H1 (cell line): ENCODE results near the gene MGMT. TPM values are rescaled to one million over a fixed set of nuclear protein-coding genes. Genes with fewer than 3 reads are reported as not detected.

ENCODE experiments used
- BACH1 ChIP-seq: IDR thresholded peaks from 2 replicates; pipeline ENCODE4 v1.6.1; 2012; ENCODE audit warnings: low read length, improper control_type of control experiment
- FOSL1 ChIP-seq: IDR thresholded peaks from 2 replicates; pipeline ENCODE4 v1.6.1; 2011; ENCODE audit warnings: mild to moderate bottlenecking, low read depth, low read length, moderate library complexity; ENCODE audit not compliant: insufficient read depth
- KDM1A ChIP-seq: fragments of 200-600, 300-600 bp; sonication (generic); IDR thresholded peaks from 2 replicates; pipeline ENCODE4 v1.7.1; 2016; ENCODE audit warnings: mild to moderate bottlenecking, low read length, borderline replicate concordance
- TCF12 ChIP-seq: IDR thresholded peaks from 2 replicates; pipeline ENCODE4 v1.6.1; 2011; ENCODE audit warnings: low read depth, mild to moderate bottlenecking, low read length
- polyA plus RNA-seq, 7 experiments: library from polyadenylated mRNA; depleted of rRNA in 3 of 7; stranded (reverse) in 5 of 7; unstranded in 2 of 7; fragments of >200 nt in 5 of 7; fragments of 200-250 nt in 2 of 7; gene quantifications; 1 replicate in 5 of 7; 2 replicates in 1 of 7; 4 replicates in 1 of 7; pipeline versions ENCODE4 v1.2.1 to v1.2.3, GENCODE V29; 2011 to 2013; ENCODE audit warnings: missing spikeins in 2 of 7, mixed read lengths in 2 of 7
- total RNA-seq: library from RNA; stranded (reverse); fragmentation: NEBNext Ultra II Directional; extraction: Animal tissue kit (Norgen Biotek cat#: 25700); gene quantifications from 2 replicates; pipeline ENCODE4 v1.2.1, GENCODE V29; 2021

The MGMT gene
- total and polyA plus RNA-seq, 2 of the 8 experiments (the other 6 are each of a cell fraction or from before 2014, with no cell fraction given), result 9.9 to 10.7 TPM

DNA sequence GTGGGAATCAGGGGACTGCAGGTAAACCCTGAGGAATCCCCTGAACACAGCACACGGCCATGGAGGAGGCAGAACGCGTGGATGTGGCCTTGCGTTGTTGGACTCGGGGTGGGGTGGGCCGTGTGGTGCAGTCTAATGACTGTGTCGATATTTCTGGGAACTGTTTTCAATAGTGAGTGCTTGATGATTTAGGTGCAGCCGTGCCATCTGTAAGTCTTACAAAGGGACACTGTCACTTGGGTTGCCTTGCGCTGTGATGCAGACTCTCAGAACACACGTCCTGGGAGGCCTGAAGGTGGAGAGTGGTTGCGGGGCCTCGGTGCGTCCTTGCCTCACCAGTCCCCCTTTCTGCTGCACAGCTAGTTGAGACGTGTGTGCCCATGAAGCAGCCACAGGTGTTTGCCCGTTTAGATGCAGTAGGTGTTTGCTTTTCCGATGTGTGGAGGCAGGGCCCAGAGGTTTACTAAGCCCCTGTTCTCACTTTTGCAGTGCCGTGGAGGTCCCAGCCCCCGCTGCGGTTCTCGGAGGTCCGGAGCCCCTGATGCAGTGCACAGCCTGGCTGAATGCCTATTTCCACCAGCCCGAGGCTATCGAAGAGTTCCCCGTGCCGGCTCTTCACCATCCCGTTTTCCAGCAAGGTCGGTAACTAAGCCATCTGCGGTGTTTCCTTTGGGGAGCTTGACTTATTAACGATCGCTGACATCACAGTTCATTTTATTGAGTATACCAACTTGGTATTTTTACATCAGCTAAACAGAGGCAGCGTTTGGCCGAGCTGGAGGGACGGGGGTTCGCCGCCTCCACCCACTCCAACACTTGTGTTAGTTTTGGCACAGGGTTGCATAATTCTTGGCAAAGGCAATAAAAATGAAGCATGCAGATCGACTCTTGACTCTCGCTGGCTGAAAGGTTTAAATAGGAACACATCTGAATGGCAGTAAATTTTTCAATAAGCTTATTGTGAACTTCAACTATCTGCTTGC is 240.7 kb downstream of the MGMT start (continued):
- no peak for TF ChIP-seq FOSL1
- TF ChIP-seq KDM1A, result no peak
- no peak for TF ChIP-seq BACH1
- TF ChIP-seq TCF12, result no peak
